ENCODE results near the gene ANKRD11.
A peak's percentile ranks its signal among the peaks of the same experiment; 100 is the strongest.

Gene ANKRD11

GRCh38 chr16:89352091-89352681 is 138.2 kb downstream of the ANKRD11 start:
- no peak for DNase-seq

GRCh38 chr16:89351645-89352044 is 138.7 kb downstream of the ANKRD11 start:
- DNase-seq: no peak

DNA sequence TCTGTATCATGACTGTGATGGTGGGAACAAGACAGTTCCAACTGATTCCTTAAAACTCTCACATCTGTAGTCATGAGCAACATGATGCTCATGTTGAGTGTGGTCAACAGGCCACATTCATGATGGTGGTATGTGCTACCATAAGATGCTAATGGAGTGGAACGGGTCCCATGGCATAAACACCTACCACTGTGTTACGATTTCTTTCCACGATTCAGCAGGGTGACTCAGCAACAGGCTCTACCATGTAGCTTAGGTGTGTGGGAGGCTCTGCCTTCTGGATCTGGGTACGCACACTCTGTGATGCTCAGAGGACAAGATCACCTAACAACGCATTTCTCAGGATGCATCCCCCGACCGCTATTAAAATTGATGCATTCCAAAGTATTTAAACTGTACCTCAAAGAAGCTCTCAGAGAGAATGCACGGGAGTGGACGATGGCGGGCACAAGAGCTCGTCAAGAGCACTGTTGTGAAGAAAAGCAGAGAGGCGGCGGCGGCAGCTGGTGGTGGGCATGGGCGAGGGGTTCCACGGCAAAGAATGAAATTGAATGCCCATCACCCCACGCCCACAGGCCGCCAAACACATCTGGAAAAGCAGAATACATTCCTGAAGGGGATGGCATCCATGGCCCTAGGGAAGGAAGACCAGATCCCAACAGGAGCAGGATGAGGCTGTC is 139.5 kb downstream of the ANKRD11 start:
- peak in 2 of 51 donors; percentile 44 to 48 for DNase-seq

- DNase-seq: no peak
Measured at GRCh38 chr16:89349947-89350633, 140.3 kb downstream of the ANKRD11 start.

GRCh38 chr16:89347807-89348206 is 142.6 kb downstream of the ANKRD11 start:
- DNase-seq: no peak

- peak in 1 of 51 donors; percentile 28 for DNase-seq
Measured at GRCh38 chr16:89346869-89347268, 143.5 kb downstream of the ANKRD11 start.

DNA sequence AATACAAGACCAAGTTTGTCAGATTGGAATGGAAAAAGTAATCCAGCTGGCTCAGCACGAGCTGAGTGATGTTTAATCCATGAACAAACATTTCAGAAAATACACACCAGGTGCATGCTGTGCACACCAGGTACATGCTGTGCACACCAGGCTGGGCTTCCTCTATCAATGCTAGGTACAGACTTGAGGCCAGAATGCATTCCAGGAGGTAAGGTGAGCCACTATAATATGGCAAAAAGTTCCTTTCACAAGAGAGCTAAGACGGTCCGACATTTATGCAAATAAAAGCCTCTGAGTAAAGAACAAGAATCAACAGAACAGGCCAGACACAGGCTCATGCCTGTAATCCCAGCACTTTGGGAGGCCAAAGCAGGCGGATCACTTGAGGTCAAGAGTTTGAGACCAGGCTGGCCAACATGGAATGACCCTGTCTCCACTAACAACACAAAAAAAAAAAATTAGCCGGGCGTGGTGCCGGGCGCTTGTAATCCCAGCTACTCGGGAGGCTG is 144.7 kb downstream of the ANKRD11 start:
- DNase-seq: no peak

DNA sequence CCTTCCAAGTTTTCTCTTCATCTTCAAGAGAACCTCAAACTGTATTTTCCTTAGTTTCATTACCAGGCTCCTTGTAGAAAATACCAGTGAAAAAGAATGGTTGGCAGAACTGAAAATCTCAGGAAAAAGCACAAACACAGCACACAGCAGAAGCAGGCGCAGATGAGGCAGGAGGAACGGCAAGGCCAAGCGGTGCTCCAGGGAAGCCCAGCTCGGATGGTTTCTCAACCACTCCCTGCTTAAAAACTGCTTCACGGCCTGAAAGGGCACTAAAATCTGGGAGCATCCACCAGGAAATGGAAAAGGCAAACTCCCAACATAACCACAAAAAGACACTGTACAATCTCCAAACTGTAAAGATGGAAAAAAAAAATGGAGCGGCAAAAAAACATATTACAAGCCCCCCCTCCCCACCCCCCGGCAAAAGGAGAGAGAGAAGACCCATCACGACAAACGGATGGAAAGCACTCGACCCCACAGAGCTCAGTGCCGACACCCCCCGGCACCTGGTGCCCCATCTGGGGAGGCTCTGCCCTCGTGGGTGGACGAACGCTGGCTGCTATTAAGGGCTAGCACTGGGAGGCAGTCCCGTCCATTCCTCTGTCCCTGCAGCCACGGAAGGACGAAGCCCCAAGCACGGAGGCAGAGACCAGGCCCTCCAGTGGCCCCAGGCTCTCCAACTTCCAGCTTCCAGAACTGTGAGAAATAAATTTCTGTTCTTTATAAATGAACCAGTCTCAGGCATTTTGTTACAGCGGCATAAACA is 145.3 kb downstream of the ANKRD11 start:
- peak in 1 of 51 donors; percentile 32 for DNase-seq

DNA sequence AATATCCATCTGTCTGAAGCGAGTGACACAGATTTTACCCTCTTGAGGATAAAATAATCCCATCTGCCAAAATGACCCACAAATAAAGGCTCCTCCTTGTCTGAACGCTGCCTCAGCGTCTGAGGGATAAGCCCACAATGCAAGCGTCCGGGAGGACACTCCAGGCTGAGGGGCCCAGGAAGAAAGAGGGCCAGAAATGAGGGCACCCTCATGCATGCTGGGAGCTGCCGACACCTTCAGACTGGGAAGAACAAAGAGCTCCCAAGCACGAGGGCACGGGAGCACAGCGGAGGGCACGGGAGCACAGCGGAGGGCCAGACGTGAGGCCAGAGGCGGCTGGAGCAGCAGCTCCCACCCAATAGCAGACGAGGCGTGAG is 145.9 kb downstream of the ANKRD11 start:
- DNase-seq: no peak

- no peak for DNase-seq
Measured at GRCh38 chr16:89343501-89344457, 146.6 kb downstream of the ANKRD11 start.

GRCh38 chr16:89341697-89342694 is 148.4 kb downstream of the ANKRD11 start:
- DNase-seq: no peak

- DNase-seq: no peak
Measured at GRCh38 chr16:89341279-89341678, 149.1 kb downstream of the ANKRD11 start.

GRCh38 chr16:89338863-89339262 is 151.5 kb downstream of the ANKRD11 start:
- no peak for DNase-seq

GRCh38 chr16:89337965-89338364 is 152.4 kb downstream of the ANKRD11 start:
- no peak for DNase-seq

DNA sequence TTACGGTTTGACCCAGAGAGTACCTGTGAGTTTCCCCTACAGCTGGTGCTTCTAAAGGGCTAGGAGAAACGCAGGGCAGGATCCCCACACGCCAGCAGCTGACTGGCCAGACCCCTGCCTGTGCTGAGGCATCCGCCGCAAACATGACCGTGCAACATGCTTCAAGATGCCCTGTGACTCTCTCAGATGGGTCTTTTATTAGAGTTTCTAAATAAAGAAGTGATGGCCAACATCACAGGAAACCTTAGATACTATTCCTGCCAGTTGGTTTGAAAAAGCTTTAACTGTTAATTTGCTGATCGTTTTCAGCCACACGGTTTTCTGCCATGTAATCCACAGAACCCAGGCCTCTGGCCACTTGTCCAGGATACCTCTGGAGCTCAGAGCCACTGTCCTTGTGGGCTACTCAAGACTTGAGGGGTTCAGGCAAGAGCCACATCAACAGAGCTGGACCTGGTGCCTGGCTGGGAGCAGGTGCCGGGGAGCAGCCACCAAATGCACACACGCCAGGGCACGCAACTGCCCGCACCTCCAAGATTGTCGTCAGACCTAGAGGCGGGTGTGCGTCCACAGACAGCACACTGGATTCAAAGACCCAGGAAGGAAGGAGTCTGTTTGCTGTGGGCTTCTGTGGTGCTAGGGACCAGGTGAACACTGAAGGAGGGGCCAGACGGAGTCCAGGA is 154.4 kb downstream of the ANKRD11 start:
- DNase-seq: no peak

- DNase-seq: no peak
Measured at GRCh38 chr16:89334988-89335802, 155.2 kb downstream of the ANKRD11 start.

GRCh38 chr16:89334461-89334860 is 155.9 kb downstream of the ANKRD11 start:
- DNase-seq: no peak

- DNase-seq: no peak
Measured at GRCh38 chr16:89334050-89334449, 156.3 kb downstream of the ANKRD11 start.

Measured in hypothalamus (tissue), 51 donors.